ENCODE results near the gene TMEM87A.
"Not testable (repeated sequence)": the region's sequence is repeated elsewhere in the genome, so short reads cannot be mapped to it uniquely, and the experiment has no call there.

Gene TMEM87A

DNA sequence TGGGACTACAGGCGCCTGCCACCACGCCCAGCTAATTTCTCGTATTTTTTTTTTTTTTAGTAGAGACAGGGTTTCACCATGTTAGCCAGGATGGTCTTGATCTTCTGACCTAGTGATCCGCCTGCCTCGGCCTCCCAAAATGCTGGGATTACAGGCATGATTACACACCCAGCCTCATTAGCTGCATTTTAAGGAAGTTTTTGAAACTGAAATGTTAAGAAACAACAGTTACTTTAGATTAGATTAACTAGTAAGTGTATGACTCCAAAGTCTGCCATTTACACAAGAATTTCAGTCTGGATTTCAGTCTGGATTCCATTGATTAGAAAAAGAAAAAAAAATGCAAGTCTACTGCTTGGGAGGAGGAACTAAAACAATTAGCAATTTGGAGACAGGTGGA is 40.6 kb downstream of the TMEM87A start:
- DNase-seq (ENCODE audit: extremely low read depth, low read depth): no peak
- TF ChIP-seq, protein P1, sequence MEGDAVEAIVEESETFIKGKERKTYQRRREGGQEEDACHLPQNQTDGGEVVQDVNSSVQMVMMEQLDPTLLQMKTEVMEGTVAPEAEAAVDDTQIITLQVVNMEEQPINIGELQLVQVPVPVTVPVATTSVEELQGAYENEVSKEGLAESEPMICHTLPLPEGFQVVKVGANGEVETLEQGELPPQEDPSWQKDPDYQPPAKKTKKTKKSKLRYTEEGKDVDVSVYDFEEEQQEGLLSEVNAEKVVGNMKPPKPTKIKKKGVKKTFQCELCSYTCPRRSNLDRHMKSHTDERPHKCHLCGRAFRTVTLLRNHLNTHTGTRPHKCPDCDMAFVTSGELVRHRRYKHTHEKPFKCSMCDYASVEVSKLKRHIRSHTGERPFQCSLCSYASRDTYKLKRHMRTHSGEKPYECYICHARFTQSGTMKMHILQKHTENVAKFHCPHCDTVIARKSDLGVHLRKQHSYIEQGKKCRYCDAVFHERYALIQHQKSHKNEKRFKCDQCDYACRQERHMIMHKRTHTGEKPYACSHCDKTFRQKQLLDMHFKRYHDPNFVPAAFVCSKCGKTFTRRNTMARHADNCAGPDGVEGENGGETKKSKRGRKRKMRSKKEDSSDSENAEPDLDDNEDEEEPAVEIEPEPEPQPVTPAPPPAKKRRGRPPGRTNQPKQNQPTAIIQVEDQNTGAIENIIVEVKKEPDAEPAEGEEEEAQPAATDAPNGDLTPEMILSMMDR (IDR thresholded peaks at IDR 0.05; ENCODE audit: low read depth, low read length): no peak

DNA sequence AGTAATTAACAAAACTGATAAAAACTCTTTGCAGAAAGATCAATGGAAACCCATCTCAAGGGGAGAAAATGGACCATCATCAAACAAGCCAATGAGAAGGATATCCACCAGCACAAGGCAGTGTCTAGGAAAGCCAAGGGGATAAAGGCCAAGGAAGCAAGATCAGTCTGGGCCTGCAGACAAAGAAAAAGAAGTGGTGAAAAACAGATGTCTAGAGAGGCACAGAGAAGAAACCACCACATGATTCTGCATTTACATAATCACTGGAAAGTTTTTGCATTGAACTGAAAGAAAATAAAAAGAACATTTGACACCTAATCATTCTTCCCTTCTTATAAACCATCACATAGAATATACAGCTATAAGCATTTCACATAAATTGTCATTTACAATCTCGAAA is 42.1 kb downstream of the TMEM87A start:
- TF ChIP-seq, protein P1 (IDR thresholded peaks at IDR 0.05; ENCODE audit: low read depth, low read length): no peak
- DNase-seq (ENCODE audit: extremely low read depth, low read depth): no peak

DNA sequence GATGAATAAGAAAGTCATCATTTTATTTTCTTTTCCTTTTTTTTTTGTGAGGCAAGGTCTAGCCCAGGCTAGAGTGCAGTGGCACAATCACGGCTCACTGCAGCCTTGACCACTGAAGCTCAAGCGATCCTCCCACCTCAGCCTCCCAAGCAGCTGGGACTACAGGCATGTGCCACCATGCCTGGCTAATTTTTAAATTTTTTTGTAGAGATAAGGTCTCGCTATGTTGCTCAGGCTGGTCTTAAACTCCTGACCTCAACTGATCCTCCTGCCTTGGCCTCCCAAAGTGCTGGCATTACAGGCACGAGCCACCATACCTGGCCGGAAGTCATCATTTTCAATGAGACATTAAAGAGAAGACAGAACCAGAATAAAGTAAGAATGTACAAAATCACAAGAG is 44.3 kb downstream of the TMEM87A start:
- not testable (repeated sequence) for DNase-seq (ENCODE audit: extremely low read depth, low read depth)

DNA sequence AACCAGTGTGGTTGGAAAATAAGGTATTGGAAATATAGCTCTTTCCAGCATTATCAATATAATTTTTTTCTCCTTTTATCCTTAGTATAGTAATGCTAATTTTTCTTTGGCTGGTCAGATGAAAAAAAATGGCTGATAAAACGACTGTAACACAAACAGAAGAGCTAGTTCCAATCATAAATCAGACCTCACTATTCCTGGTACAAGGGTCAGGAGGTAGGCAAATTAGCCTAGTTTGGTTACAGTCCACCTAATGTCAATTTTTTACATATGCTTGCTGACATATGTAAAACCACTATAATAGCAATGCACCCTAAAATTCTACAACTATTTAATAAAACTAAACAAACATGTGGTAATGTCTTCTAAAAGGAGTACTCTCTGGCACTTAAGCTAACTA is 45.2 kb downstream of the TMEM87A start:
- no peak for DNase-seq (ENCODE audit: extremely low read depth, low read depth)
- TF ChIP-seq, protein P1 (IDR thresholded peaks at IDR 0.05; ENCODE audit: low read depth, low read length): no peak

DNA sequence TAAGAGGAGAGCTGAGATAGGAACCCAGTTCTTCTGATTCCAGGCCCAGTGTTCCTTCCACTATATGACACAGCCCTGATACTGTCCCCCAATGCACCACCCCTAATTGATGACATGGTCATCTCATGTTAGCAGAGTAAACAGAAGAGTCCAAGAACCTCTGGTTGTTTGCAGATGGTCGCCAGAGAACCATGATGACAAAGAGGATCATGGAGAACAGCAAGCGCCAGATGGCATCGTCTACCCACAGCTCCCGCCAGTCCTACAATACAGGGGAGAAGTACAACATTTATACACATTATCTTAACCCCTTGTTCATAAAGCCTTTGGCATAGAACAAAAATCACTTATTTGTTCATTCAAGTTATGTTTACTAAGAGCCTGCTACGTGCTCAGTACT is 46.6 kb downstream of the TMEM87A start:
- TF ChIP-seq, protein P1 (IDR thresholded peaks at IDR 0.05; ENCODE audit: low read depth, low read length): no peak
- no peak for DNase-seq (ENCODE audit: extremely low read depth, low read depth)

DNA sequence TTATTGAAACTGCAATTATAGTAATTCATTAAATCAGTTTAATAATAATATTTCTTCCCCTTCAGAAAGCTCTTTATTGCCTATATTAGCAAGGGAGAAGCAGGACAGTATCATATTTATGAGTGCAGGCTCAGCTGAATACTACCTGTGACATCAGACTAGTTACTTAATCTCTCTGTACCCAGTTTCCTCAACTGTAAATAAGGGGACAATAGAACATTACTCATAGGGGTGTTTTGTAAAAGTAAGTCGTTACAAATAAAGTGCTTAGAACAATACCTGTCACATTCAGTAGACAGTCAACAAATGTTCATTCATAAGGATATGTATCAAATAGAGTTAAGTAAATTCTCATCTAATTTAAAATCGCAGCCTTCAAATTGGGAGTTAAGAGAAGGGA is 53.0 kb downstream of the TMEM87A start:
- DNase-seq (ENCODE audit: extremely low read depth, low read depth): no peak
- TF ChIP-seq, protein P1 (IDR thresholded peaks at IDR 0.05; ENCODE audit: low read depth, low read length): no peak

DNA sequence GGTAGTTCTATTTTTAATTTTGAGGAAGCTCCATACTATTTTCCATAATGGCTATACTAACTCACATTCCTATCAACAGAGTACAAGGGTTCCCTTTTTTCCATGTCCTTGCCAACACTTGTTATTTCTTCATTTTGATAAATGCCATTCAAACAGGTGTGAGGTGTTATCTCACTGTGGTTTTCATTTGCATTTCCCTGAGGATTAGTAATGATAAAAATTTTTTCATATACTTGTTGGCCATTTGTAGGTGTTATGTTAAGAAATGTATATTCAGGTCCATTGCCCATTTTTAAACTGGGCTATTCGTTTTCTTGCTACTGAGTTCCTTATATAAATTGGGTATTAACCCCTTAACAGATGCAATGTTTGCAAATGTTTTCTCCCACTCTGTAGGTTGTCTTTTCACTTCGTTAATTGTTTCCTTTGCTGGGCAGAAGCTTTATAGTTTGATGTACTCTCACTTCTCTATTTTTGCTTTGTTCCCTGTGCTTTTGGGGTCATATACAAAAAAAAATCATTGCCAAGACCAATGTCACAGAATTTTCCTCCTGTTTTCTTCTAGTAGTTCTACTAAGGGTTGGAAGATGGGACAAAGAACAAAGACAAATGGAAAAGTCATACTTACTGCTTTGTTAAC is 54.2 kb downstream of the TMEM87A start:
- TF ChIP-seq, protein P1 (IDR thresholded peaks at IDR 0.05; ENCODE audit: low read depth, low read length): no peak
- no peak for DNase-seq (ENCODE audit: extremely low read depth, low read depth)

DNA sequence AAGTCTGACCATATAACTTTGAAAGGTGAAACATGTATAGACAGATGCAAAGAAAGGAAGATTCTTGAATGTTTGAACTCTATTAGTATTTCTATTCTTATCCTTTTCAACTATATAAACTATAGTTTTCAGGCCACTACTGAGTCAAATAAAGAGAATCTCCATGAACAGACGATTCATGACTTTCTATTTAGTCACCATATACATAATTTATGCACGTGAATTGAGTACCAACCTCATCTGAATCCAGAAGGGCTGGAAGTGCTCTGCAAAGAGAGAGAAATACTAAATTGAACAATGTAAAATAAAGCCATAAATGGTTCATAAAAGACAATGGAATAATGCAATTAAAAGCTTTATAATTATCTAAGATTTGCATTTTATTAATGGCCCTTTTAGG is 55.7 kb downstream of the TMEM87A start:
- no peak for DNase-seq (ENCODE audit: extremely low read depth, low read depth)
- TF ChIP-seq, protein P1 (IDR thresholded peaks at IDR 0.05; ENCODE audit: low read depth, low read length): no peak

Measured in AG09319 (cell line).